ENCODE data around the gene PERM1.
"Not testable (repeated sequence)": the region's sequence is repeated elsewhere in the genome, so short reads cannot be mapped to it uniquely, and the experiment has no call there.

The PERM1 gene

GRCh38 chr1:981955-982558, at the start of gene PERM1:
TSS of gene PERM1 (minus strand) at chr1:982093. CDS start at chr1:981029, 1,064 bp downstream.
- DNase-seq: no peak

GRCh38 chr1:1030867-1031658, 49.2 kb upstream of the PERM1 start:
- not testable (repeated sequence) for DNase-seq

- DNase-seq: no peak
Measured at GRCh38 chr1:1027791-1028190, 45.9 kb upstream of the PERM1 start.

DNA sequence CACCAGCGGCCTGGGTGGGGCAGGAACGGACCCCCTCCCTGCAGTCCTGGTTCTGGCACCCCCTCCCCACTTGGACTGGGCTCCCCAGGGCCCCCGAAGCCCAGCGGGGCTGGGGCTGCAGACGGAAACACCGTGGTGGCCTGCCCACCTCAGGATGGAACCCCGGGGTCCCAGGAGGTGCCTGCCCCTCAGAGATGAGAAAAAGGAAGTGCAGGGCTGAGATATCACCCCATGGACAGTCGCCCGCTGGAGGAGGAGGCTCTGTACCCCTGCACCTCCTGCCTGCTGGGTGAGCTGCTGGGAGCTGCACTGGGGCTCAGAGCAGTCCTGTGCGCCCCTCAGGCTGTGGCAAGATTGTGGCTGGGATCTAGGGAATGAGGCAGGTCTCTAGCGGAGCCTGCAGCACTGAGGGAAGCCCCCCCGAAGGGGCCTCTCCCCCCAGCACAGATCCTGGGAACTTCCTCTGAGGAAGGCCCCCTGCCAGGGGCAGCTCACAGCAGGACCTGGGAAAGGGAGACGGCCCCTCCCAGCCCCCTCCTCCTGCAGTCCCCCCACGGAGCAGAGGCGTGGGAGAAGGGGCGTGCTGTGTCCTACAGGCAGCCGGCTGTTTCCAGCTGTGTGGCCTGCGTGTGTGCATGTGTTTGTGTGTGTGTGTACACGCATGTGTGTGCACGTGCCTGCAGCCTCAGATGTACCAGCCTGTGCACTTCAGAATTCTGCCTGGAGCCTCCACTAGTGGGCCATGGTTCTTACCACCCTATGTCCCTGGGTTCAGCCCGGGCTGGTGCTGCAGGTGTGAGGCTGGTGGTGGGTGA, 44.9 kb upstream of the PERM1 start:
- no peak for DNase-seq

GRCh38 chr1:1025730-1026129, 43.8 kb upstream of the PERM1 start:
- DNase-seq: no peak

GRCh38 chr1:1024771-1025699, 43.1 kb upstream of the PERM1 start:
- no peak for DNase-seq

DNA sequence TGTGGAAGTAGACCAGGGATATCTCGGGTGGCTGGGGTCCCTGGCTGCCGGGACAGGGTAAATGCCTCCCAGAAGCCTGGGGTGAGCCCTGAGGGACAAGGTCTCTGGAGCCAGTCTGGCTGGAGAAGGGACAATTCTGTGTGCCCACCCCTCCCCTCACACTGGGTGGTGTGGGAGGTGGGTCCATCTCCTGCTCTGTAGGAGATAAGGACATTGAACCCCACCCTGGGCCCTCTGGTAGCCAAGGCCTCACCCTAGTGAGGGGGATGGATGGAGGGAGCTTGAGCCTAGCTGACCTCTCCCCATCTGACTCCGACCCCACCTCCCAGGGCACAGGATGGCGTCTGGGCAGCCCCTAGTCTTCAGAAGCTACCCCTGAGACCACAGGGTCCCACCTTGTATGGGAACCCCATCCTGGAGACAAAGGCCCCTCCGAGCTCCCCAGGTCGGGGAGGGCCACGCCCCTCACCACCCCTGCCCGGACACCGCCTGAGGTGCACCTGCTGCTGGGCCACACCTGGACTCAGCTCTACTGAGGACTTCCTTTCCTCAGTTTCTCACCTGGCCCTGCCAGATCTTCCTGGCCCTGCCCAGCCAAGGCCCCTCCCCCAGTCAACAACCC, 42.4 kb upstream of the PERM1 start:
- no peak for DNase-seq

- DNase-seq: no peak
Measured at GRCh38 chr1:1023700-1024099, 41.8 kb upstream of the PERM1 start.

GRCh38 chr1:1022302-1023009, 40.6 kb upstream of the PERM1 start:
- no peak for DNase-seq

DNA sequence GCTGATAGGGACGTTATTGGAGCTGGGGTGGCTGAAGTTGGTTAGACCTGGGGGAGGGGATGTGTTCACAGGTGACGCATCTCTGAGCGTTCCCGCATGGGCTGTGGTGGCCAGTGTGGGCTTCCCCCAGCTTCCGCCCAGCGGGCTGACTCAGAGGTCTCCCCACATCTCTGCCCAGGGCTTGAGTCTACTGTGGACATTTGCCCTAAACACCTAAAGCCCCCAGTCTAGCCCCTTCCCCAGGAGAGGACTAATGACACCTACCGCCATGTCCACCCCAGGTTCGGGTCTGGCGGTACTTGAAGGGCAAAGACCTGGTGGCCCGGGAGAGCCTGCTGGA, 40.0 kb upstream of the PERM1 start:
- no peak for DNase-seq

DNA sequence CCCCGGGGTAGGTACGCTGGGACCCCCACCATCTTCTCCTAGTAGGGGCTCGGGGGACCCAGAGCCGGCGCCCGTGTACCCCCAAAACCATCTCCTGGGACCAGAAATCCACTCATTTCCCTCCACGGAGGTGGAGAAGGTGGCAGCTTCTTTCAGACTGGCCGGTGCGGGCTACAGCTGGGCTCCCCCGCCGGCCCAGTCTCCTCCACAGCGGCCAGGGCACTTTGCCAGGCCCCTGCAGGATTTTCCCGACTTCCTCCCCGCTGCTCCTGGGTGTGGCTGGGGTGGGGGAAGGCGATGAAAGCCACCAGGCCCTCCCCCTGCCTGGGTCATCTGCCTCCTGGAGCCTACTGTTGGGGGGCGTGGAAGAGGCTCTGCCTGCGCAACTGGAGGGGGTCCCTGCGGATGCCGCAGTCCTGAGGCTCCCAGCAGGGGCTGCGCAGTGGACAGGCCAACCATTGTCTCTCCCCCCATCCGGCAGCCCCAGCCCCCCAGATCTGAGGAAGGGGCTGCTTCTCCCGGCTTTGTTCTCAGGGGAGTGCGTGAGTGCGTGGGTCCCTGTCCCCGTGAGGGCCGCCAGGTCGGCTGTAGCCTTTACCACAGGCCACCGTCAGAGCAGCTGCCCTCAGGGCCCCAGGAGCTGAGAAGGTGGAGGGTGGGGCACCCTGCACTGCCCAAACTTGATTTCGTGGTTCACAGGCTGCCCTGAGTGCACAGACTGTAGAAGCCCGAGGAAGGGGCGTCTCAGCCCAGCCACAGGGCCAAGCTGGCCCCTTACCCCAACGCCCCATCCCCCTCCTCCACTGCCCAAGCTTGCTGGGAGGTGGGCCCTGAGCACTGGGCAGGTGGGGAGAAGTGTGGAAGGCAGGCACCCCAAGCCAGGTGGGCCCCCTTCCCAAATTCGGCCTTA, 39.4 kb upstream of the PERM1 start:
- DNase-seq: peak; percentile 35

DNA sequence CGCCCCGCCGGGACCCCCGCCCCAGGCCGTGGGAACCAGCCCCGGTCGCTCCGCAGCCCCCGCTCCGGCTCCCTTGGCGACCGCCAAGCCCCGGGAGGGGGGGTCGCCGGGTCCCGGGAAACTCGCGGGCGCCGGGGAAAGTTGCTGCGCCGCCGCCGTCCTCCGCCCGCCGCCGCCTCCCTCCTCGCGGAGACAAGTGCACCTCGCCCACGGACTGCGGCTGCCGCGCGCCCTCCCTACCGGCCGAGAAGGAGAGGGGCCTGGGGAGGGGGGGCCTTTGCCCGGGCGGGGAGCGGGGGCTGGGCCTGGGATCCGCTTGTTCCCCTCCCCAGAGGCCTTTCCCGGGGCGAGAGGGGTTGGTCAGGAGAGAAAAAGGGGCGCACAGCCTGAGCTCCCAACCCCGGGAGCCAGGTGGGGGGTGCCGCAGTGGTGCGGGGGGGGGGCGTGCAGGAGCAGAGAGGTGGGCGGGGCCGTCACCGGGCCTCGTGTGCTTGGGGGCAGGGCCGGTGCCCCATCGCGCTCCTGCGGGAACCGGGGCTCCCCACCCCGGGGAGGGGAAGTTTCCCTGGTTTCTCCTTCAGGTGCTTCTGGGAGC, 38.6 kb upstream of the PERM1 start:
- DNase-seq: no peak

GRCh38 chr1:1020000-1020404, 38.1 kb upstream of the PERM1 start, which contains the start of gene AGRN:
TSS of gene AGRN (plus strand) at chr1:1020120. CDS start at chr1:1020173, 53 bp downstream.
- DNase-seq: no peak

GRCh38 chr1:1019122-1019999, 37.5 kb upstream of the PERM1 start:
- DNase-seq: peak; percentile 43

DNA sequence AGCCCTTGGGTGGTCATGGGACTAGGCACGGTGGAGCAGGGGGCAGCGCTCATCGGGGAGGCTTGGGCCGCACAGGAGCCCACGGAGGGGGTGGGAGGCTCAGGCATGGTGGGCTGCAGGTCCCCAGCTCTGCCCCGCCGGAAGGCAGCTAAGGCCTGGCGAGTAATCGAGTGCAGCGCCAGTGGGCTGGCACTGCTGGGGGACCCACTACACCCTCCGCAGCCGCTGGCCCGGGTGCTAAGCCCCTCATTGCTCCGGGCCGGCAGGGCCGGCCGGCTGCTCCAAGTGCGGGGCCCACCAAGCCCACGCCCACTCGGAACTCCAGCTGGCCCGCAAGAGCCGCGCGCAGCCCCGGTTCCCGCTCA, 36.4 kb upstream of the PERM1 start:
- not testable (repeated sequence) for DNase-seq

- DNase-seq: not testable (repeated sequence)
Measured at GRCh38 chr1:1017397-1018320, 35.8 kb upstream of the PERM1 start.

DNA sequence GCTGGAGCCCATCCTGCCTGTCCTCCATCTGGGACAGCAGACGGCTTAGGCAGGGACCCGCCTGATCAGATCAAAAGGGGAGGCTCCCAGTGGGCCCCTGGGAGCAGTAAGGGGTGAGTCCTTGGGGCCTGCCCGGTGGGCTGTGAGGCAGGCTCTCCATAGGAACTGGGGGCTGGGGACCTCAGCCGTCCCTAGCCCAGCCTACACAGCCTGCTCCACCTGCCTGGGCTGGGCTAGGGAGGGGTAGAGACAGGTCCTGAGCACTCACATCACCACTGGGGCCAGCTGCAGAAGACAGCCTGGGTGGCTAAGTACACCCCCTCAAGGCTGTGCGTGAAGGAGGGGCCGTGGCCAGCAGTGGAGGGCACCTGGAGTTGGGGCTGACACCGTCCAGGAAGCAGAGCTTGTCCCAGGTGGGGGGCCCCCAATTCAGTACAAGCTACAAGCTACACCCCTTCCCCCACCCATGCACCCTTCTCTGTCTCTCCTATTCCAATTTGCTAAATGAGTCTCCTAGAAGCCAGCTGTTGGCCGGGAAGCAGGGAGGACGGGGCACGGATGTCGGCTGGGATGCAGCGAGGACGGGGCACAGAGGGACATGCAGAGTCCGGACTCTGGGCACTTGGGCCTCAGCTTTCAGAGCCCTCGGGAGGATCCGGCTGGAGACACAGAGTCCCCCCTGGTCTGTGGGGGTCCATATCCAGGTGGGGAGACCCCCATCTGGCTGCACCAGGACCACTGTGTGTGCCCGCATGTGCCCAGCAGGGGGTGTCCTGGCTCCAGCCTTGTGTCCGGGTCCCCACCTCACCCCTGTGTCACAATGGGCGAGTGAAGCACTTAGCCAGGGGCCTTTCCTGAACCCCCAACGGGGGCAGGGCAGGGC, 33.1 kb upstream of the PERM1 start:
- no peak for DNase-seq

Measured in NCI-H2029 (cell line).